Caco-2 (cell line): Measurements from ENCODE around the gene RAB3GAP1. TPM values are rescaled to one million over a fixed set of nuclear protein-coding genes. Genes with fewer than 3 reads are reported as not detected.

Experiments used
- BruUV-seq: library from RNA; stranded (reverse); fragments of 400-500 nt; replicated peaks from 2 replicates; lab custom pipeline; 2021; lab: Mats Ljungman, UMichigan
- CTCF ChIA-PET: fragments of 300-600 bp; sonication (Branson Sonifier 250); formaldehyde crosslinking; loops from one replicate; lab custom pipeline; 2022; ENCODE audit warnings: antibody characterized with exemption; lab: Charles Lee
- POLR2A ChIA-PET: fragments of 300-600 bp; sonication (Branson Sonifier 250); formaldehyde crosslinking; loops from one replicate; lab custom pipeline; 2022; ENCODE audit warnings: antibody characterized with exemption; lab: Charles Lee
- DNase-seq, 2 experiments: peaks; one replicate each; pipeline versions ENCODE4 v3.0.0 to v3.0.0-alpha.2; 2020 to 2022
- H3K27me3 ChIP-seq: replicated peaks from 2 replicates; pipeline ENCODE4 v1.6.0; 2011; ENCODE audit warnings: low read length; ENCODE audit not compliant: control insufficient read depth, insufficient read depth
- H3K36me3 ChIP-seq: 2 replicates; pipeline ENCODE4 v1.5.1; 2011; ENCODE audit warnings: low read length; ENCODE audit not compliant: control insufficient read depth, insufficient read depth
- H3K4me1 ChIP-seq: fragments of 250-450 bp; sonication (Bioruptor Pico); 2 replicates; pipeline ENCODE4 v1.5.1; 2020; ENCODE audit warnings: mild to moderate bottlenecking
- H3K4me3 ChIP-seq: 2 replicates; pipeline ENCODE4 v1.5.1; 2011; ENCODE audit warnings: low read depth, mild to moderate bottlenecking, control low read depth, low read length
- H3K9me3 ChIP-seq: fragments of 250-450 bp; sonication (Bioruptor Pico); 2 replicates; pipeline ENCODE4 v1.5.1; 2020; ENCODE audit warnings: mild to moderate bottlenecking, moderate library complexity
- H3K27ac Mint-ChIP-seq: one replicate; pipeline ENCODE4 v1.8.0; 2022; ENCODE audit warnings: mixed read lengths; ENCODE audit not compliant: unreplicated experiment
- H3K27me3 Mint-ChIP-seq: one replicate; pipeline ENCODE4 v1.8.0; 2022; ENCODE audit warnings: mixed read lengths; ENCODE audit not compliant: insufficient read depth, unreplicated experiment
- H3K36me3 Mint-ChIP-seq: one replicate; pipeline ENCODE4 v1.8.0; 2022; ENCODE audit warnings: mild to moderate bottlenecking, mixed read lengths; ENCODE audit not compliant: insufficient read depth, unreplicated experiment
- H3K4me1 Mint-ChIP-seq: one replicate; pipeline ENCODE4 v1.8.0; 2022; ENCODE audit warnings: low read depth, mixed read lengths; ENCODE audit not compliant: unreplicated experiment
- H3K4me3 Mint-ChIP-seq: one replicate; pipeline ENCODE4 v1.8.0; 2022; ENCODE audit warnings: mild to moderate bottlenecking, moderate library complexity, mixed read lengths; ENCODE audit not compliant: unreplicated experiment
- H3K9me3 Mint-ChIP-seq: one replicate; pipeline ENCODE4 v1.8.0; 2022; ENCODE audit warnings: mixed read lengths; ENCODE audit not compliant: unreplicated experiment
- CTCF ChIP-seq, 2 experiments: fragments of 200-600 bp in 1 of 2; IDR thresholded peaks; 1 replicate in 1 of 2; 2 replicates in 1 of 2; pipeline versions ENCODE4 v1.5.1 to v1.8.0; 2011 to 2022; ENCODE audit warnings: antibody characterized with exemption in 1 of 2, control low read depth in 1 of 2, inconsistent platforms in 1 of 2, low read depth in 1 of 2, low read length in 1 of 2, mild to moderate bottlenecking in 1 of 2, moderate library complexity in 1 of 2; ENCODE audit not compliant: insufficient read depth in 1 of 2, severe bottlenecking in 1 of 2, unreplicated experiment in 1 of 2
- intact Hi-C: fragments of 100-400 bp; cut with micrococcal nuclease; formaldehyde crosslinking; loops from one replicate; pipeline ENCODE4 v1.10.0; 2022; ENCODE audit not compliant: unreplicated experiment
- total RNA-seq: library from RNA; stranded (reverse); gene quantifications from 2 replicates; pipeline ENCODE4 v1.2.3, GENCODE V29; 2022

RAB3GAP1 gene
- total RNA-seq, 1 experiment from 2014 or later: 43.1 TPM

- BruUV-seq: no TSS peak
- no peaks in the 10 kb centered on the region for H3K27me3 Mint-ChIP-seq
- peaks cover 2% of the 10 kb centered on the region; the same call in 1 of the 2 replicates for H3K36me3 ChIP-seq
- H3K4me3 Mint-ChIP-seq: no peak overlapping the region
- peaks cover 45% of the 10 kb centered on the region for H3K36me3 Mint-ChIP-seq
- ChIA-PET POLR2A (no interaction called here), CTCF (no interaction called here)
- H3K4me1 Mint-ChIP-seq: no peaks in the 10 kb centered on the region
- TF ChIP-seq CTCF (IDR thresholded peaks at IDR 0.05; ENCODE audit: insufficient read depth in 1 of 2, low read depth in 1 of 2, low read length in 1 of 2, severe bottlenecking in 1 of 2, unreplicated experiment in 1 of 2): no peak
- peaks cover 28% of the 10 kb centered on the region for H3K9me3 Mint-ChIP-seq
- H3K27me3 ChIP-seq: no peaks in the 10 kb centered on the region
- 0 out of 2 replicates have a peak, but pooled peaks cover 2% of the 10 kb centered on the region for H3K4me1 ChIP-seq
- intact Hi-C loops: no loop called here
- no peak overlapping the region for H3K4me3 ChIP-seq
- DNase-seq: no peak
- peaks cover 11% of the 10 kb centered on the region; the same call in 1 of the 2 replicates for H3K9me3 ChIP-seq
- H3K27ac Mint-ChIP-seq: no peak overlapping the region
Measured at GRCh38 chr2:135144343-135144742, 92.3 kb downstream of the RAB3GAP1 start.

GRCh38 chr2:135149251-135149650, 97.2 kb downstream of the RAB3GAP1 start:
- no peak overlapping the region for H3K27ac Mint-ChIP-seq
- no peaks in the 10 kb centered on the region for H3K27me3 Mint-ChIP-seq
- ChIA-PET CTCF (no interaction called here), POLR2A (no interaction called here)
- no TSS peak for BruUV-seq
- H3K9me3 Mint-ChIP-seq: peaks cover 5% of the 10 kb centered on the region
- intact Hi-C loops: no loop called here
- H3K4me1 ChIP-seq: peaks cover 32% of the 10 kb centered on the region
- H3K27me3 ChIP-seq: no peaks in the 10 kb centered on the region
- no peak for DNase-seq
- peaks cover under 1% of the 10 kb centered on the region; the same call in 1 of the 2 replicates for H3K9me3 ChIP-seq
- H3K36me3 ChIP-seq: no peaks in the 10 kb centered on the region
- peaks cover 29% of the 10 kb centered on the region for H3K36me3 Mint-ChIP-seq
- no peak overlapping the region for H3K4me3 ChIP-seq
- no peak for TF ChIP-seq CTCF (IDR thresholded peaks at IDR 0.05; ENCODE audit: insufficient read depth in 1 of 2, low read depth in 1 of 2, low read length in 1 of 2, severe bottlenecking in 1 of 2, unreplicated experiment in 1 of 2)
- H3K4me3 Mint-ChIP-seq: no peak overlapping the region
- H3K4me1 Mint-ChIP-seq: peaks cover 20% of the 10 kb centered on the region

- no peaks in the 10 kb centered on the region for H3K27me3 ChIP-seq
- ChIA-PET POLR2A (no interaction called here), CTCF (no interaction called here)
- intact Hi-C loops: no loop called here
- Mint-ChIP-seq H3K27ac (no peak overlapping the region), H3K9me3 (no peaks in the 10 kb centered on the region), H3K4me3 (no peak overlapping the region), H3K36me3 (peaks cover 41% of the 10 kb centered on the region), H3K27me3 (no peaks in the 10 kb centered on the region), H3K4me1 (peaks cover 20% of the 10 kb centered on the region)
- H3K36me3 ChIP-seq: no peaks in the 10 kb centered on the region
- no peak for TF ChIP-seq CTCF (IDR thresholded peaks at IDR 0.05; ENCODE audit: insufficient read depth in 1 of 2, low read depth in 1 of 2, low read length in 1 of 2, severe bottlenecking in 1 of 2, unreplicated experiment in 1 of 2)
- no TSS peak for BruUV-seq
- H3K4me1 ChIP-seq: peaks cover 32% of the 10 kb centered on the region
- peak in 1 of 2 experiments; percentile 43 for DNase-seq
- H3K4me3 ChIP-seq: no peak overlapping the region
- H3K9me3 ChIP-seq: no peaks in the 10 kb centered on the region; the same call in 1 of the 2 replicates
Measured at GRCh38 chr2:135150725-135151124, 98.6 kb downstream of the RAB3GAP1 start.
